Stimulated activated CD8-positive, alpha-beta memory T cell treated with anti-CD3 and anti-CD28 coated beads, Interleukin-7, amount 100 ng/mL, for 48 hours (primary cell): ENCODE measurements around the gene ERRFI1.

Experiments used
- DNase-seq, 2 donors: peaks; one replicate each; pipeline ENCODE4 v3.0.0-alpha.2; 2020; ENCODE audit warnings: low read depth in 1 of 2; ENCODE audit errors: extremely low read depth in 1 of 2

ERRFI1 gene

DNA sequence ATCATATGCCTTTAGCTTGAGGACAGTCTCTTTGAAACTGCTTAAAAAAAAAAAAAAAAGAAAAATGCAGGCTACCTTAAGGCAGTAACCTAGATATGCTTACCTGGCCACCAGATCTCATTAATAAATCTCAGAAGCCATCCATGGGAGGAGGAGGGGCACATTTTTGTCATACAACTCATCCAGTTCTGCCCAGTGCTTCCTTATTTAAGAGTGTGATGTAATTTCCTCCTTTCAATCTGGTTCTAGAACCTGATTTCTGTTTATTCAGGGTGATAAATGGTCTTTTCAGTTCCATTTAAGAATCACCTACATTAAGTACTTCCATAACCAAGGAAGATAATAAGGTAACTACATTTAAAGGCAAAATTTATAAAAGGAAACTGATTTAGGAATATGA lies 6.1 kb downstream of the ERRFI1 start:
- DNase-seq = no peak

DNA sequence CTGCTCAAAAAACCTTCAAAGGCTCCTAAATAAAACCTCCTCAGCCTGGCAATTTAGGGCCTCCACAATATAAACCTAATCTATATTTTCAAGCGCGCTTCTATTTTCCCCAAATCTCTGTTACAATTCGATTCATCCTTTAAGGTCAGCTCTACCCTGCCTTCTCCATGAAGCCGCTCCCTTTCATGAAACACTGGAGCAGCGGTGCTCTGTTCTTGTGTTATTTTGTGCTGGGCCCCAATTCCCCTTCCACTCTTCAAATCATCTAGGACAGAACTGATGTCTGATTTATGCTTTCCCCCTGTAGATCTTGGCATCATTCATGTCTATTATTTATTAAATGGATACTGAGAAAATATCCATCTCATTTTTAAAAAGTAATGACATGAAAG lies 6.9 kb downstream of the ERRFI1 start:
- no peak for DNase-seq

GRCh38 chr1:8018492-8019228 lies 7.4 kb downstream of the ERRFI1 start:
- no peak for DNase-seq

DNA sequence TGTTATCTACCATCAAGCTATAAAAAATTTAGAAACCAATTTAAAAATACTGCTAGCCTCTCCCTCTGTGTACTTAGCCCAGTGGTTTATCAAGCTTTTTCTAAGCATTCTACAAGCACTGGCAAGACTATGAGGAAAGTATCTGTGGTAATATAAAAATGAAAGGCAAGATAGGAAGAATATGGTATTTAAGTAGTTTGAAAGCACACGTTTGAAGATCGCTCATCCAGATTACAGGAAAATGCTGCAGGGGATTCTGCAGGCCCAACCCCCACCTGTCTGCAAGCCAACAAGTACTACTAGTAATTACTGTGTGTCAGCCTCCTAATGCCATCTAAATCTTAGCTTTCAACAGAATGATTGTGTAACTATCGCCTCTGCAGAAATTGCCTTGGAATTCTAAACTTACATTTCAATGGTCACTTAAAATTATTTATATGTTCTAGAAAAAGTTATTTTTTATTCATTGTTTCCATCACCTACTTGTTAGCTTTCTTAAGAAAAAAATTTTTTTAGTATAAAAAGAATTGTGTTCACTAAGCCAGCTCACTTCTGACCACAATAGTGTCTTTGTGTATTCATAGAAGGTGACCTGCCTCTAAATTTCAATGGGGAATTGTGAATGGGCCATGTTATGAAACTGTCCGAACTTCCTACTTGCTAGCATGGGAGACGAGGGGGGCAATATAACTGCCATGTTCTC lies 8.5 kb downstream of the ERRFI1 start:
- DNase-seq = no peak

- no peak for DNase-seq
Measured at GRCh38 chr1:8016895-8017241, 9.2 kb downstream of the ERRFI1 start.

DNA sequence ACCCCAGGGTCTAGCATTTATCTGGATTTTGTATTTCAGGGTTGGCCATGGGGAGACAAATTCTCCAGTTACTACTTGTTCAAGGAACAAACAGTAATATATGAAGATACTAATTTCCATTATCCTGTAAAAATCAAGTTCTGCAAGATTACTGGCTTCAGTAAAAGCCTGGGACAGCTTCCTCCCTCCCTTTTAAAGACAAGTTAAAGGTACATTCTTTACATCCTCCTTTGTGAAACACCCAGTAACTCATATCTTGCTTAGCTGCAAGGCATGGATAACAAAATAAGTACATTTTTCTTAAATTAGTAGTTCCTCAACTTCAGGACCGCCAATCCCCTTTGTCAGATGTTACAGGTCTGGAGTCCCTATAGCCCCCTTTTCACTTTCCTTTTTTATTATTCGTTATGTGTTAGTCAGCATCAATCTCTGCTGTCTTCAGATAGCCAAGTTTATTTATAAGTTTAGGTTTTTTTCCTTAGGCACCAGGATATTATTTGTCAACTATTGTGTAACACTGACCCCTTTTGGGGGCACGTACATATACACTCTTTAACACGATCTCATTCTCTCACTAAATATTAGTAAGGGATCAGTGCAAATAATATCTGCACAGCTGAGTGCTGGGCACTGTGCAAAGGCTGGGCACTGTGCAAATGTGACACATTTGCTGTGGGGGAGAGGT lies 9.8 kb downstream of the ERRFI1 start:
- no peak for DNase-seq

DNA sequence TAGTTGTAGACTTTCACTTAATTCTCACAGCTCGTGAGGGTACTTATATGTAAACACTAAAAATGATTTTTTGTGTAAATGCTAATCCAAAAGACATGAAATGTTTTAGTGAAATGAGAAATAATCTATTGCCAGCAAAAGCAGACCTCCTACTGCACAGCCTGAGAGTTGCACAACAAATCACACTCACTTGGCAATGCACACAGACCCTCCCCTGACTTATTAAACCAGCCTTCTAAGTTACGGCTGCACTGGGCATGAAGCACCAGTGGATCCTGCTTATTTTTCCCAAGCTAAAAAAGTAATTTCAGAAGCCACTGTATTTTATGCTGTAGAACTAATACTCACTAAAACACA lies 10.3 kb downstream of the ERRFI1 start:
- DNase-seq = no peak

- no peak for DNase-seq
Measured at GRCh38 chr1:8015036-8015808, 10.9 kb downstream of the ERRFI1 start.

- DNase-seq = no peak
Measured at GRCh38 chr1:8014381-8014988, 11.6 kb downstream of the ERRFI1 start.

- DNase-seq = no peak
Measured at GRCh38 chr1:8013800-8014199, 12.3 kb downstream of the ERRFI1 start.

GRCh38 chr1:8013399-8013798 lies 12.7 kb downstream of the ERRFI1 start:
- DNase-seq = no peak

DNA sequence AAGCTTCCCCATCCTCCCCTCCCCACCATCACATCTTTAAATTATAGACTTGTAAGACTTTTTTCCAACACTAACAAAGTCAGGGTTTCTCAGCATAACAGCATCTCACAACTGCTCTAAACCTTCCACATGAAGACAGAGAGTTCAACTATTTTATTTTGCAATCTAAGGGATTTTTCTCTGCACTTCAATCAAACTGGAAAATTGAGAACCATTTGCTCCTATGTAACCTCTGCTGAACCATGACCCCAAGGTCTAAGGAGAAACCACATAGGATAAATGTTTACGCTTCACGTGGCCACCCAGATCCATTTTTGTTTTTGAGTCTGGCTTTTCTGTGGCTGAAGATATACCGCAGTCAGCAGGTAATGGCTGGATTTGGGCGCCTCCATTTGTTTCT lies 13.2 kb downstream of the ERRFI1 start:
- no peak for DNase-seq

DNA sequence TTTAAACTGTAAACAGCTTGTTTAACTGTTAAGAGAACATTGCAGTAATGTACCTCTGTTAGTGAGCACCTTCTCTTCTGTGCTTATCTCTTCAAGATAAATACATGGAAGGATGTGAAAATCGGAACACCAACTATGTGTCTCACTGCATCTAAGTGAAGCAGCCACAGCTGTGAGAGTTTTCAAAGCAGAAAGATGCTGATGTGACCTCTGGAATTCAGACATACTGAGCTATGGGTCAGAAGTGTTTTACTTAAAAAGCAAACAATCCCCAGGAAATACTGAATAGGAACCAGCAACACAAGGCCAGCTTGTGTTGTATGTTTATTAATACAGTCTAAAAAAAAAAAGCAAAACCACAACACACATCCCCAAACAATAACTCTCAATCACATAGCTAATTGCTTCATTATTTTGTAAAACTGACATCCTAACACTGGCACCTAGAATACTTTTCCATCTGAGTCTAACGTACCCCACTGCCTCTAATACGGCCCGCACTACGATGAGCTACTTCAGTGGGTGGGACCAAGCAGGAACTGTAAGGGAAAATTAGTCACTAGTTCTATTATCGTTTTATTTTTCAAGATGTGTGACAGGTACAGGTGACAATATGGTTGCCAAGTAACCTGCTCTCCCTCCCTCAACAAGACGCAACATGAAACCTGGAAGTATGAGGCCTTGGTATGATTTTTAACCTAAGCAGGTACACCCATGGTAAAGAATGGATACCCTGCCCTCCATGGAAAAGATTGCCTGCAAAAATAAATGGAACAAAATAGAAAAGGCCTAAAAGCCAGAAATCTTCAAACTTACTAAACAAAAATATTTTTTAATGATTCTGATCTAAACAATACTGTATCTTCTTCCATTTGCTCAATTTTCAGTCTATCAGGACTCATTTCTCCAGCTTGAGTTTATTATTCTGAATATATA lies 13.9 kb downstream of the ERRFI1 start:
- no peak for DNase-seq

- no peak for DNase-seq
Measured at GRCh38 chr1:8011016-8011415, 15.1 kb downstream of the ERRFI1 start.

DNA sequence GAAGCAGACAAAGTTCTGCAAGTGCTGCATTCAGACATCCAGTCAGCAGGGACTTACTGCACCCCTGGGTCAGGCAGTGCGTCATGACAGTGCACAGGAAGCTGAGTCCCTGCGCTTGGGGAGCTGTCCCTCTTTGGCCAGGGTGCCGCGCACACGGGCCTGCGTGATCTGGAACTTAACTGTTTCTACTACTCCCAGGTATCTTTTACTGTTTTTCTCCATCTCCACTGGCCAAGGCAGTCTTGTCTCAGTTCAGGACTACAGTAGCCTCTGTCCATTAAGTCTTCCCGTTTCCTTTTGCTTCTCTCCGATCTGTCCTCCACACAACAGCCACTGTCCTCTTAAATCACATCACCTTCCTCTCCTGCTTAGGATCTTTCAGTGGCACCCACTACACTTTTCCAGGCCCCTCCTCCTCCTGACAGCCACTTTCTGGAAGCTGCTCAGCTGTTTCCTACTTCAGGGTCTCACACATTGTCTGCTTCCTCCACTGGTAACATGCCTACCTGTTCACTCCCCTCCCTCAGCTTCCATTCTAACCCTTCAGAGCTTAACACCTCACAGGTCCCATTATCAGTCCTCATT lies 15.9 kb downstream of the ERRFI1 start:
- no peak for DNase-seq

DNA sequence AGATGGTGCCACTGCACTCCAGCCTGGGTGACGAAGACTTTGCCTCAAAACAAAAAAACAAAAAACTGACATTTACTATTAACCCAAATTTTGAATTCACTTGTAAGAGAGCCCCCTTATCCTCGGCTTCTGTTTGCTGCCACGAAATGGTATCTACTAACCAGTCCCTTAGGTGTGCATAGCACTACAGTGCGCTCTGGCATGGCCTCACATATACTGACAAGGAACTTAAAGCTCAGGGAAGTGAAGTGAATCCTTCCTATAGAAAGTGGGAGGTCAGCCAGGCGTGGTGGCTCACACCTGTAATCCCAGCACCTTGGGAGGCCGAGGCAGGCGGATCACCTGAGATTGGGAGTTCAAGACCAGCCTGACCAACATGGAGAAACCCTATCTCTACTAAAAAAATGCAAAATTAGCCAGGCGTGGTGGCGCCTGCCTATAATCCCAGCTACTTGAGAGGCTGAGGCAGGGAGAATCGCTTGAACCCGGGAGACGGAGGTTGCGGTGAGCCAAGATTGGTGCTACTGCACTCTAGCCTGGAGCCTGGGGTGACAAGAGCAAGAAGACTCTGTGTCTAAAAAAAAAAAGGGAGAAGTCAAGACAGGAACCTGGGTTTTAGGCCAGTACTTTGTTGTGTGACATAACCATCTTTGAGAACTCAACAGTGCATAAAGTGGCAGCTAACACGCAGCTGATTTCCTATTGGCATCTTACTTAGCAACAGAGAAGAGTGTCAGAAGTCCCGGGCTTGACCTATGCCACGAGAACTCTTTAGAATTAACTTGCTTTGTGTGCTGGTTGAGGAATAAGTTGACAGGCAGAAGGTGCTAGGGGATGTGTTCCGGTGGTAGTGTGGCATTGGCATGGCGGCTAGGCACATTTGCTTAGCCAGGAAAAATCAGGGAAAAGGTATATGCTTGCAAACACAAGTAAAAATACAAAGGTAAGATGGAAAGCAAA lies 16.8 kb downstream of the ERRFI1 start:
- no peak for DNase-seq

DNA sequence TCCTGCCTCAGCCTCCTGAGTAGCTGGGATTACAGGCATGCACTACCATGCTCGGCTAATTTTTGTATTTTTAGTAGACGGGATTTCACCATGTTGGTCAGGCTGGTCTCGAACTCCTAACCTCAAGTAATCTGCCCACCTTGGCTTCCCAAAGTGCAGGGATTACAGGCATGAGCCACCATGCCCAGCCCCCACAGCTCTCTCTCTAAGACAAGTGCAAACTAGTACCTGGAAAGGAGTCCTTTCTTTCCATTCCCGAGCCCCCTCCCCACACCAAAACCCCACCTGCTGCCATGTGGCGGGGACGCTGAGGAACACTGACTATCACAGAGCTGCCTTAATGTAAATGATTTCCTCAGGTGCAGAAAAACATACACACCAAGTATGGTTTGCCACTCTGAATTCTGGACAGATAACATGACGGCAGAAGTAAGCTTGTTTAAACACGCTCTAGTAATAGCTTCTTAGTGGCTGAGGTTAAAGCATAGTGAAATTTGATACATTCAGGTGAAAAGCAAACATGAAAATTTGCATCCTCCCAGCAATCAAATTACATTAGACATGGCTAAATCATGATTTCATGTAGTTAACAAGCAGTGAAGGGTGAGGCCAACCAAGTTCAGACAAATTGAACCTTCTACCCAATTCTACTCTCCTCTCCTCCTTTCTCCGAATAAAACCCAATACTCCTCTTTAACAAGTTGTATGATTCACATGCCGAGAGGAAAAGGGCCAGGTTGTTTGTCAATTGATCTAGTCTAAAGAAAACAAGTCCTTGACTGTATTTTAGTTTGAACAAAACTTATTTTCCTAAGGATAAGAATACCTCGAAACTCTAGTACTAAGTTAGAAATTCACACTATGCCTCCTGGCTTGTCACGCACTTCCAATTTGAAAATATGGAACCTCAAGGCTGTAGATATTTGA lies 19.8 kb downstream of the ERRFI1 start:
- no peak for DNase-seq
